ENCODE measurements around the gene TASP1.

DNA sequence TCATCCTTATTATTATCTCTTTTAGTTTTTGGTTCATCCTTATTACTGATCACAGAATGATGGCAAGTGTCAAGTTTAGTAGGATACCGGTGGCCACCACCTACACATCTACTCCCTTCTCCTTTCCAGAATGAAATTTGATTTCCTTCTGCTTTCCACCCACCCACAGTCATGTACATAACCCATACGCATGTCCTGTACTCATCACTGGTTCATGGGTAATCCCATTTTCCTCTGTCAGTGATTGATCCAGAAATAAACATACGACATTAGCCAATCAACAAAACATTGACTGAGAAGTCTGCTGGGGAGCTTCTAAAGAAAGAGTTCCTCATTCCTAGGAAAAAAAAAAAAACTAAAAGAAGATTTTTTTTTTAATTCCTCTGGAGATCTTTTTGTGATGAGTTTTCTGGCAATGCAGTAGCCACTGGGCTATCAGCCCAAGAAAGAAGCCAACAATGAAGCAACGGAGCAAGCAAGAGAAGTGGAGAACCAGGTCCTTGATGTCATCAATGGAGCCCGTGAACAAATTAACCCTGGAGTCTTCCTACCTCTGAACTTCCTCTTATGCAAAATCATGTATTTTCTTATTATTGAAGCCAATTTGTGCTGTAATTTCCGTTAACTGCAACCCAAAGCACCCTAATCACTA lies 127.8 kb downstream of the TASP1 start:
- TF ChIP-seq, protein P1, sequence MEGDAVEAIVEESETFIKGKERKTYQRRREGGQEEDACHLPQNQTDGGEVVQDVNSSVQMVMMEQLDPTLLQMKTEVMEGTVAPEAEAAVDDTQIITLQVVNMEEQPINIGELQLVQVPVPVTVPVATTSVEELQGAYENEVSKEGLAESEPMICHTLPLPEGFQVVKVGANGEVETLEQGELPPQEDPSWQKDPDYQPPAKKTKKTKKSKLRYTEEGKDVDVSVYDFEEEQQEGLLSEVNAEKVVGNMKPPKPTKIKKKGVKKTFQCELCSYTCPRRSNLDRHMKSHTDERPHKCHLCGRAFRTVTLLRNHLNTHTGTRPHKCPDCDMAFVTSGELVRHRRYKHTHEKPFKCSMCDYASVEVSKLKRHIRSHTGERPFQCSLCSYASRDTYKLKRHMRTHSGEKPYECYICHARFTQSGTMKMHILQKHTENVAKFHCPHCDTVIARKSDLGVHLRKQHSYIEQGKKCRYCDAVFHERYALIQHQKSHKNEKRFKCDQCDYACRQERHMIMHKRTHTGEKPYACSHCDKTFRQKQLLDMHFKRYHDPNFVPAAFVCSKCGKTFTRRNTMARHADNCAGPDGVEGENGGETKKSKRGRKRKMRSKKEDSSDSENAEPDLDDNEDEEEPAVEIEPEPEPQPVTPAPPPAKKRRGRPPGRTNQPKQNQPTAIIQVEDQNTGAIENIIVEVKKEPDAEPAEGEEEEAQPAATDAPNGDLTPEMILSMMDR (IDR thresholded peaks at IDR 0.05) = no peak
- TF ChIP-seq POLR2A (IDR thresholded peaks at IDR 0.05) = no peak

Measured in Peyer's patch (tissue), 4 donors.